IPS DF 4.7 (cell line): ENCODE measurements around the gene HMGCR.

Experiments
- DNase-seq: peaks from one replicate; pipeline ENCODE4 v3.0.0-alpha.2; 2013; ENCODE audit warnings: low spot score; ENCODE audit errors: extremely low read depth

Gene HMGCR

DNA sequence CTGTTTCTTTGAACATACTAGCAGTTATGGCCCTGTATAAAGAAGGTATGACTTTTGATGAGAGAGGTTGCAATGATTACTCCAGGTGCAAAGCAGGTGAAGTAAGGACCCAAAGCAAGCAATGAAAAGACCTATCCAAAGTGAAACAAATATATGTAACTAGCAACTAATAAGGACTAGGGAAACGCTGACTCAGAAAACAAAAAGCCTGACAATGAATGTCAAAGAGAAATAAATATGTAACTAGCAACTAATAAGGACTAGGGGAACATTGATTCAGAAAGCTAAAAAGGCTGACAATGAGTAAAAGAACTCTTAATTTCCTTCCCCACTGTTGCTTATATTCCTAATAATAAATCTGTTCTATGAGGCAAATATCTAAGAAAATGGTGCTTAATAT is 43.1 kb downstream of the HMGCR start:
- no peak for DNase-seq

- no peak for DNase-seq
These were observed 44.4 kb downstream of the HMGCR start for GRCh38 chr5:75381456-75381855.

DNA sequence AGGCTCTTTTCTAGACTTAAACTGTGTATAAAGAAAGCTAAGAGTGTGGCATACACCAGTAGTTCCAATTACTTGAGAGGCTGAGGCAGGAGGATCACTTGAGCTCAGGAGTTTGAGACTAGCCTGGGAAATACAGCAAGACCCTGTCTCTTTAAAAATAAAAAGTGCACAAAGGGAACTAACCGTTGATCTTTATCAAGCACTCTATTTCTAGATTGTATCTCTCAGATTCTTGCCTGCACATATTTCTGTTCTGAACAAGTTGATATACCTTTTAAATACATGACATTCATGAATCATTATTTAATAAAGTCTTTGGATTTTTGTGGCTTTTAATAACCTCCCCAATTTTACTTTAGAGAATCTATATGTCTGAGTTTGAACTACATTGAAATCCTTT is 47.2 kb downstream of the HMGCR start:
- no peak for DNase-seq

DNA sequence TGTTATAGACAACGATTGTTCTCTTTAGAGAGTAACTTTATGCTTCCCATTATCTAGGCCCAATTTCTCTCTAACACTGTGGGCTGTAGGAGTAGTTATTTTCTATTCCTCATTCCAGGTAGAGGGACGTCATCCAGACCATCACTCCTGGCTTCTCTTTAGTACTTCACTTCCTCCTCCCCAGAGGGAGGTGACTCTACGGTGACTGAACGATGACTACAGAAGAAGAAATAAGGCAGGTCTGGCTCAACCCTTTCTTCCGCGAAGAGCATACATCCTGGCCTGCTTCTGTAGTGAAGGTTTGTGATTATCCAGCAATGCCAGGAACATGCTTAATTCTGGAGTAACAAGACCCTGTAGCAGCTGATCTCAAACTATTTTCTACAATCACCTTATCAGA is 50.8 kb downstream of the HMGCR start:
- no peak for DNase-seq

DNA sequence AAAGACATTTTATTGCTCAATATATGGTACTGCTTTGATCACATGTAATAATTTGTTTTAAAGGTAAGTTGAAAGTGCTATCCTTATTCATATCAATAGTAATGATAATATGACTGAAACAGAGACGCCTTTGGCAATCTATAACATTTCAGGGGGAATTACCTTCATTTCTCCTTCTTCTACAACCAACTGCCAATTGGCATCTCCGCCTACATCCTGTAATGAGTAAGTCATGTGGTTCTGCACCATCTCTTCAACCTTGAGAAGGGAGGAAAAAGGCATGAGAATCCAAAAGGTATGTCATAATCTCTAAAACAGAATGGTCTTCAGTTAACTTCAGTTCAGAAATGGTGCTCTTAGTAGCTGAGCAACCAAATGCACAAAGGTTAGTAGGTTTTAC is 52.4 kb downstream of the HMGCR start:
- DNase-seq, result no peak

DNA sequence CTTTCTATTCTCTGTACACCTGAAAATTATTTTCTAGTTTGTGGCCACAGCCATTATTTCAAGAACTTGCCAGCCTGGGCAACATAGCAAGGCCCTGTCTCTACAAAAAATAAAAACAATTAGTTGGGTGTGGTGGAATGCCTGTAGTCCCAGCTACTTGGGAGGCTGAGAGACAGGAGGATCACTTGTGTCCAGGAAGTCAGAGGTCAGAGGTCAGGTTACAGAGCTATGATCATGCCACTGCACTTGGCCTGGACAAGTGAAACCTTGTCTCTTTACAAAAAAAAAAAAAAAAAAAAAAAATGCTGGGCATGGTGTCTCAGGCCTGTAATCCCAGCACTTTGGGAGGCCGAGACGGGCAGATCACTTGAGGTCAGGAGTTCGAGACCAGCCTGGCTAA is 58.3 kb downstream of the HMGCR start:
- DNase-seq, result no peak

DNA sequence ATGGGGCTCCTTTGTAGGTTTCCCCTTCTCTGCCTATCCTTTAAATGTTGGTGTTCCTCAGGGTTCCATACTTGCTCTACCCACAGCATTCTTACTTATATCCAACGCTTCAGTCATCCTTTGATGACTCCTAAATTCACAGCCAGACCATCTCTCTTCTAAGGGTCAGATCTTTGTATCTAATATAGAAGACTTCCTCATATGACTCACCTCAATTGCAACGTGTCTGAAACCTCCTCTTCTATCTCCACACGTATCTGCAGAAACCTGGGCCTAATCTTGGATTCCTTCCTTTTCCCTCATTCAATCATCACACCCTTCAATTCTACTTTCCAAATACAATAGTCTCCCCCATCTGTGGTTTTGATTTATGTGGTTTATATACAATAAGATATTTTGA is 68.3 kb downstream of the HMGCR start:
- no peak for DNase-seq
